HG02938 (cell line): ENCODE data around the gene PGAM4.
"Not testable (repeated sequence)": the region's sequence is repeated elsewhere in the genome, so short reads cannot be mapped to it uniquely, and the experiment has no call there.

ENCODE experiments used
- ATAC-seq: cut with Tn5 transposase; IDR thresholded peaks from one replicate; pipeline ENCODE4 v1.9.1; 2021; ENCODE audit warnings: mild to moderate bottlenecking, moderate library complexity; ENCODE audit not compliant: unreplicated experiment

The PGAM4 gene

DNA sequence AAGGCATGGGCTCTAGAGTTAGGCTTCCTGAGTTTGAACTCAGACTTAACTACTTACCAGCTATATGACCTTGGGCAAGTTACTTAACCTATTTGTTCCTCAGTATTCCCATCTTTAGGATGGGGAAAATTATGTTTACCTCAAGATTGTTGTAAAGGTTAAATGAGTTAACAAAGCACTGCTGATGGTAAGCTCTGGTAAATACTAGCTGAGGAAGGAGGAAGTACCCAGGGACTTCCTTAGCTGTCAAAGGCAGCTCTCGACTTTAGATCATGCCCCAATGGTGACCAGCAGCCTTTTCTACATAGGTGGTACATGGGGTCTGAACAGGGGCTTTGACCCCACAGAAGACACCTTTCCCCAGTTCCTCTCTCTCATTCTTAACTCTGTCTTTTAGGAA, 38.9 kb downstream of the PGAM4 start:
- no peak for ATAC-seq

DNA sequence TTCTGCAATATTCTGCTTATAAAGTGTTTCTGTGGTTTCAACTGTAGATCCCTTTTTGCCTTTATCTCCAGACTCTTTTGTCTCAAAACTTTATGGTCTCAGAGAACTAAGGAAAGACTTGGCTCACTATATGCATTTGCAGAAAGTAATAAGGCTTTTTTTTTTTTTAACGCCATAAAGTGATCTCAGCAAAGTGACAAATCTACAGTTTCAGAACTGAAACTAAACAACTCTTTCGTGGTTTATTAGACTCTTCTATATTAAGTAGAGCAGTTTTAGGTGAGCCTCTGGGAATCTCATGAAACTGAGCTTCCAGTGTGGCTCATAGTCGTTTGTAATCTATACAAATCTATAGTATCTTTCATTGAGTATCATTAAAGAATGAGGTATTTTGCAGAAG, 43.7 kb downstream of the PGAM4 start:
- no peak for ATAC-seq

DNA sequence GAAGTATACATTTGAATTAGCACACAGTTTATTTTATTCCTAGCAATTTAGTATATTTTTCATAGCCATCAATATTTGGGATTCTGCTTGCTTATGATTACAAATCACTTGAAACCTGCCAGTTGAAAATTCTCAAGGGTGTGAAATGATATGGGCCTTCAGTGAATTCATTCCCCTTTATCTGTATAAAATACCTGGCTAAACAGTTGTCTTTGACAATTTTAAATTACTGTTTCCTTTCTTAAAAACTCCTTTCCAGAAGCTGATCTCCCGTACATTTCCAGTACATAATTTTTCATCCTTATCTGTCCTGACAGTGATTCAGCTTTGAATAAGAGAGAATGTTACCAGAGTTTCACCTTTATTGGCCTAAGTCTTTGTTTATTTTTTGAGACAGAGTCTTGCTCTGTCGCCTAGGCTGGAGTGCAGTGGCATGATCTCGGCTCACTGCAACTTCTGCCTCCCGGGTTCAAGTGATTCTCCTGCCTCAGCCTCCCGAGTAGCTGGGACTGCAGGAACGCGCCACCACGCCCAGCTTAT, 45.0 kb downstream of the PGAM4 start:
- no peak for ATAC-seq

DNA sequence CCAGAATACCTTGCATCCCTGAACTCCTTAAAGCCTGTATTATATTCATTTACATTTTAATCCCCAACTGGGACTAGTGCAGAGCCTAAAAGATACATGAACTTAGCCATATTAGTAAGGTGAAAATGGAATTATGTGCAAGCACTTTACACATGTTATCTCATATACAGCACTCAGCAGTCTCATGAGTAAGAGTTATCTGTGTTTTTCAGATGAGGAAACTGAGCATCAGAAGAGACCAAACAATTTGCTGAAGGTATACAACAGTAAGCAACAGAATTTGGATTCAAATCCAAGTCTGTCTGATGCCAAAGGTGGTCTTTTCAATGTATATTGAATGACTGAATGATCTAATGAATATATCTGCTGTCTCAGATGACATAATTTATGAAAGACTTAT, 46.7 kb downstream of the PGAM4 start:
- no peak for ATAC-seq

DNA sequence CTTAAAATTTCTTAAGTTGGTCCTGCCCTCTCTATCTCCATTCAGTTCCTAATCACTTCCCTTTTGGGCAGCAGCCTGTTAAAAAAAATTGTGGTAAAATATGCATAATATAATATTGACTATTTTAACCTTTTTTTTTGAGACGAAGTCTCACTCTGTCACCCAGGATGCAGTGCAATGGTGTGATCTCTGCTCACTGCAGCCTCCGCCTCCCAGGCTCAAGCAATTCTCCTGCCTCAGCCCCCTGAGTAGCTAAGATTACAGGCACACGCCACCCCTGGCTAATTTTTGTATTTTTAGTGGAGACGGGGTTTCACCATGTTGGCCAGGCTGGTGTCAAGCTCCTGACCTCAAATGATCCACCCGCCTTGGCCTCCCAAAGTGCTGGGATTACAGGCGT, 50.1 kb downstream of the PGAM4 start:
- ATAC-seq = not testable (repeated sequence)

DNA sequence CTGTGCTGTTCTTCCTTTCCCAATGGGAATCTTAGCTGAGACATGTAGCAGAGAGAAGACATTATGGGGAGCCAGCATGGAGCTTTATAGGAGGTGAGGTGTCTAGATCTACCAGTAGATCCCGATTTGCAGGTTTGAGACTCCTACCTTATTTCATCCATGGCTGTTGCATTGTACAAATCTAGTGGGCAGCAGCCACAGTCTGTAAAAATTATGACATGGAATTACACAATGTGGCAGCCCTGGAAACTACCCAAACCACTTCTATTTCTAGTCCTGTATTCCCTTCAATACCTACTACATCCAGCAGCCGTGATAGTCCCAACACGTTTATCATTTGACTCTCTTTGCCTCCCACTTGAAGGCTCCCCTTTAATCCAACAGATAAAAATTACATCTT, 50.9 kb downstream of the PGAM4 start:
- no peak for ATAC-seq
